Measurements from ENCODE around the gene FMN1.

Gene FMN1

GRCh38 chr15:33068511-33068990 lies 126.0 kb downstream of the FMN1 start:
- no peak overlapping the region for H3K4me3 ChIP-seq
- peak; percentile 16 for DNase-seq (ENCODE audit: low read depth, low spot score)
- no peak for TF ChIP-seq EZH2 (IDR thresholded peaks at IDR 0.05)
- TF ChIP-seq FOXP2 (optimal IDR thresholded peaks at IDR 0.05; ENCODE audit: control extremely low read depth, extremely low read length, insufficient read depth) = no peak
- TF ChIP-seq POLR2AphosphoS5 (IDR thresholded peaks at IDR 0.05; ENCODE audit: borderline replicate concordance, low read depth, low read length) = peak; percentile 32; the same call in 1 of the 2 replicates
- H3K9ac ChIP-seq (ENCODE audit: insufficient read length) = no peak overlapping the region
- H3K27ac ChIP-seq = no peak overlapping the region
- no peaks in the 10 kb centered on the region for H3K9me3 ChIP-seq (ENCODE audit: low read depth, low read length)
- H3K36me3 ChIP-seq (ENCODE audit: insufficient read depth, low read length) = no peaks in the 10 kb centered on the region

DNA sequence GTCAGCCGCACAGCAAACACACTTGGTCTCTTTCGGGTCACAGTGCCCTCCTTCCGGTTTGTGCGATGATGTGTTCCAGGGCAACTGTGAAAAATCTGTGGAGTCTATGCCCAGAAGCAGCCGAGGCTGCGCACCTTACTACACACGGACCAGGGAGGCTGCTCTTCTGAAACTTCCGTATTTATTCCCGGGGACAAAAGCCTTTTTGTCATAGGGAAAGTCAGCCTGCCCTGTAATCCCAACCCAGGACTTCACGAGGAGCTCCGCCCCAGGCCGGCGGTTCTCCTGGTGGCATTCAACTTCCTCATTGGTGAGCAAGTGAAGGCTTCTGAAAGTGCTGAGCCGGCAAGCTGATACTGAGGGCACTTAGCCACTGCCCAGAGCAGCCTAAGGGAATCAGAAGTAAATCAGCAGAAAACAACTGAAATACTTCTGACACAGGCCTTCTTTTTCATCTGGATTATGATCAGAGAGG lies 126.5 kb downstream of the FMN1 start:
- no peak for TF ChIP-seq FOXP2 (optimal IDR thresholded peaks at IDR 0.05; ENCODE audit: control extremely low read depth, extremely low read length, insufficient read depth)
- TF ChIP-seq EZH2 (IDR thresholded peaks at IDR 0.05) = no peak
- TF ChIP-seq POLR2AphosphoS5 (IDR thresholded peaks at IDR 0.05; ENCODE audit: borderline replicate concordance, low read depth, low read length) = no peak
- Histone ChIP-seq H3K4me3 (no peak overlapping the region), H3K27ac (no peak overlapping the region), H3K36me3 (ENCODE audit: insufficient read depth, low read length) (no peaks in the 10 kb centered on the region), H3K9me3 (ENCODE audit: low read depth, low read length) (no peaks in the 10 kb centered on the region), H3K9ac (ENCODE audit: insufficient read length) (no peak overlapping the region)
- DNase-seq (ENCODE audit: low read depth, low spot score) = no peak

DNA sequence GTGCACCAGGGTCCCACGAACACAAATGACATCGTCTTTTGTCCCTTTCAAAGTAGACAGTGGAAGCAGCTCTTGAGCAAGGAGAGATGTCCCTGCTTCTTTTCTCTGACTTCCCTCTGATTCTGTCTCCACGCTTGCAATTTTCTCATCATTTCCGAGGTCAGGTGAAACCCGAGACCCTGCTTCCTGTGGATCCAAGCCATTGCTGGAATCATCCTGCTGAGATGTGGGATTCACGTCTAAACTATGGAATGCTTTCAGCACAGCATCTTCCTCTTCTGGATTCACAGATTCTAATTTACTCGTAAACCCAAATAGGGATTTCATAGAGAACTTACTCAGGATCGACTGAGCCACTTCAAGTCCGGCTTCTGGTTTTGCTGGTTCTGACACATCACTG lies 127.1 kb downstream of the FMN1 start:
- H3K27ac ChIP-seq = no peak overlapping the region
- TF ChIP-seq EZH2 (IDR thresholded peaks at IDR 0.05) (no peak), POLR2AphosphoS5 (IDR thresholded peaks at IDR 0.05; ENCODE audit: borderline replicate concordance, low read depth, low read length) (no peak), FOXP2 (optimal IDR thresholded peaks at IDR 0.05; ENCODE audit: control extremely low read depth, extremely low read length, insufficient read depth) (no peak)
- H3K36me3 ChIP-seq (ENCODE audit: insufficient read depth, low read length) = no peaks in the 10 kb centered on the region
- no peak overlapping the region for H3K4me3 ChIP-seq
- no peak overlapping the region for H3K9ac ChIP-seq (ENCODE audit: insufficient read length)
- no peaks in the 10 kb centered on the region for H3K9me3 ChIP-seq (ENCODE audit: low read depth, low read length)
- DNase-seq (ENCODE audit: low read depth, low spot score) = no peak

GRCh38 chr15:33066584-33066983 lies 127.9 kb downstream of the FMN1 start:
- DNase-seq (ENCODE audit: low read depth, low spot score) = no peak
- Histone ChIP-seq H3K9ac (ENCODE audit: insufficient read length) (no peak overlapping the region), H3K36me3 (ENCODE audit: insufficient read depth, low read length) (no peaks in the 10 kb centered on the region), H3K9me3 (ENCODE audit: low read depth, low read length) (no peaks in the 10 kb centered on the region), H3K27ac (no peak overlapping the region), H3K4me3 (no peak overlapping the region)
- TF ChIP-seq EZH2 (IDR thresholded peaks at IDR 0.05) (no peak), FOXP2 (optimal IDR thresholded peaks at IDR 0.05; ENCODE audit: control extremely low read depth, extremely low read length, insufficient read depth) (no peak), POLR2AphosphoS5 (IDR thresholded peaks at IDR 0.05; ENCODE audit: borderline replicate concordance, low read depth, low read length) (no peak)

DNA sequence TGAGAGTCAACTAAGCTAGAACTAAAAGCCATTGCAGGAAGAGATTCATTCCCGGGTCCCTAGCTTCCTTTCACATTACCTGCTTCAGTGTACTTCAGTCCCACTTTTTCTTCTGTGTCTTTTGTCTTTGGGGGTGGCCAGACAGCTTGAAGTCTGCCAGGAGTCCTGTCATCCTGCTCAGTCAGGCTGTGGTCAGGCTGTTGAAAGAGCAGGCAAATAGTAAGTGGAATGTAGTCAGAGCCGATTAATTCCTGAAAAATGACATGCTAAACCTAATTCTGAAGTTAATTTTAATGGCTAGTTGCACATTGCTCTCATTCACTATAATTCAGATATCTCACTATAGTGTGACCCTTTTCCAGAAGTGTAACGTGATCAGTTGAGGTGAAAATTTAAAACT lies 129.6 kb downstream of the FMN1 start:
- H3K36me3 ChIP-seq (ENCODE audit: insufficient read depth, low read length) = no peaks in the 10 kb centered on the region
- no peak for DNase-seq (ENCODE audit: low read depth, low spot score)
- TF ChIP-seq EZH2 (IDR thresholded peaks at IDR 0.05) = no peak
- no peak for TF ChIP-seq POLR2AphosphoS5 (IDR thresholded peaks at IDR 0.05; ENCODE audit: borderline replicate concordance, low read depth, low read length)
- TF ChIP-seq FOXP2 (optimal IDR thresholded peaks at IDR 0.05; ENCODE audit: control extremely low read depth, extremely low read length, insufficient read depth) = no peak
- H3K9me3 ChIP-seq (ENCODE audit: low read depth, low read length) = no peaks in the 10 kb centered on the region
- no peak overlapping the region for H3K27ac ChIP-seq
- no peak overlapping the region for H3K9ac ChIP-seq (ENCODE audit: insufficient read length)
- H3K4me3 ChIP-seq = no peak overlapping the region

DNA sequence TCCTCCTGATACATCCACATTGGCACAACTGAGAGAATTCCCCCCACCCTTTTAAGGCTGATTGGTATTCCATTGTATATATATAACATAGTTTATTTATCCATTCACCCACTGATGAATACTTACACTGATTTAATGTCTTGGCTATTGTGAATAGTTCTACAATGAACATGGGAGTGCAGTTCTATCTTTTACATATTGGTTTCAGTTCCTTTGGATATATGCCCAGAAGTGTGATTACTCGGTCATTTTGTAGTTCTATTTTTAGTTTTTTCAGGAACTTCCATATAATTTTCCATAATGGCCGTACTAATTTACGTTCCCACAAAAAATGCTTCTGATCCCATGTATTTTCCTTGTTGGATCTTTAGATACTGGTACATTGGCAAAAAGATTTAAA lies 135.3 kb downstream of the FMN1 start:
- TF ChIP-seq POLR2AphosphoS5 (IDR thresholded peaks at IDR 0.05; ENCODE audit: borderline replicate concordance, low read depth, low read length) (no peak), FOXP2 (optimal IDR thresholded peaks at IDR 0.05; ENCODE audit: control extremely low read depth, extremely low read length, insufficient read depth) (no peak), EZH2 (IDR thresholded peaks at IDR 0.05) (no peak)
- no peak overlapping the region for H3K4me3 ChIP-seq
- no peak overlapping the region for H3K9ac ChIP-seq (ENCODE audit: insufficient read length)
- no peak for DNase-seq (ENCODE audit: low read depth, low spot score)
- H3K36me3 ChIP-seq (ENCODE audit: insufficient read depth, low read length) = no peaks in the 10 kb centered on the region
- H3K27ac ChIP-seq = no peak overlapping the region
- H3K9me3 ChIP-seq (ENCODE audit: low read depth, low read length) = no peaks in the 10 kb centered on the region

DNA sequence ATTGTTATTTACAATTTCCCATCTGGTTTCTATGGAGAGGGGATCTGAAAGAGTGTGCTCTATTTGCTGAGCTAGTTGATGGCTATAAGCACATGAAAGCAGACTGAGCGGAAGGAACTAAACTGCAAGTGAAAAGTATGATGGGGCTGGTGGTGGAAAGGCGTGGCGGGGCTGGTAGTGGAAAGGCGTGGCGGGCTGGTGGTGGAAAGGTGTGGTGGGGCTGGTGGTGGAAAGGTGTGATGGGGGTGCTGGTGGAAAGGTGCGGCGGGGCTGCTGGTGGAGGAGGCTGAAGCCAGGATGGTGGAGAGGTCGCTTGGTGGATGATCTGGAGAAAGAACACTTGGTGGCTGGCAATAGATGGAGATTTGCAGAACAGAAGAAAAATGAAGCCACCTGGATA lies 136.7 kb downstream of the FMN1 start:
- no peak overlapping the region for H3K4me3 ChIP-seq
- TF ChIP-seq FOXP2 (optimal IDR thresholded peaks at IDR 0.05; ENCODE audit: control extremely low read depth, extremely low read length, insufficient read depth) (no peak), EZH2 (IDR thresholded peaks at IDR 0.05) (no peak), POLR2AphosphoS5 (IDR thresholded peaks at IDR 0.05; ENCODE audit: borderline replicate concordance, low read depth, low read length) (no peak)
- no peak overlapping the region for H3K27ac ChIP-seq
- H3K36me3 ChIP-seq (ENCODE audit: insufficient read depth, low read length) = no peaks in the 10 kb centered on the region
- H3K9me3 ChIP-seq (ENCODE audit: low read depth, low read length) = no peaks in the 10 kb centered on the region
- no peak overlapping the region for H3K9ac ChIP-seq (ENCODE audit: insufficient read length)
- no peak for DNase-seq (ENCODE audit: low read depth, low spot score)

DNA sequence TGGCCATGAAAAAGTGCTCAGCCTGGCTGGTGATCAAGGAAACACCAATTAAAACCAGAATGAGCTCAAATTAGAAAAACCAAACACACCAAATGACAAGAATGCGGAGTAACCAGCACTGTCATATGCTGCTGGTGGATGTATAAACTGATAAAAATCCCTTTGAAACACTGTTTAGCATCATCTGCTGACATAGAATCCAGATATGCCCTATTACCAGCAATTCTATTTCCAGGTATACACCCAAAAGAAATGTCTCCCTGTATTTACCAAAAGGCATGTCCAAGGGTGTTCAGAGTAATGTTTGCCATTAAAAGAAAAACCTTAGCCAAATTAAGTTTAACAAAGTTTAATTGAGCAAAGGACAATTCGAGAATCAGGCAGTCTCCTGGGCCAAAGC lies 138.6 kb downstream of the FMN1 start:
- Histone ChIP-seq H3K9me3 (ENCODE audit: low read depth, low read length) (no peaks in the 10 kb centered on the region), H3K27ac (no peak overlapping the region), H3K36me3 (ENCODE audit: insufficient read depth, low read length) (no peaks in the 10 kb centered on the region), H3K9ac (ENCODE audit: insufficient read length) (no peak overlapping the region), H3K4me3 (no peak overlapping the region)
- no peak for DNase-seq (ENCODE audit: low read depth, low spot score)
- TF ChIP-seq EZH2 (IDR thresholded peaks at IDR 0.05) (no peak), FOXP2 (optimal IDR thresholded peaks at IDR 0.05; ENCODE audit: control extremely low read depth, extremely low read length, insufficient read depth) (no peak), POLR2AphosphoS5 (IDR thresholded peaks at IDR 0.05; ENCODE audit: borderline replicate concordance, low read depth, low read length) (no peak)

DNA sequence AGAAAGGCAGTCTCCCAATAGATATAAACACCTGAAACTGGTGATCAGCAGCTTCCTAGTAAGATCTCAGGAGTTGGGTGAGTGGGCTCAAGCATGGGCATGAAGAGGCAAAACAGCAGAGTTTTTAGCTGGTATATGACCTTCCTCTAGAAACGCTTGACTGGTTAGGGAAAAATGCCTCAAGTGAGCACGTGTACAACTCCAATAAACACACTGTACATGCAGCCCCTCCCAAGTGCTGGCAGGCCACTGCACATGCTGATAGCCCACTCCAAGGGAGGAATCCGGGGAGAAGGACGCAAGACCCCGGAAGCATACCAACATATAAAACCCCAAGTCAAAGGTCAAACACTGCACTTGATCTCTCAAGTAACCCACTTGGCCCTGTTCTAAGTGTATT lies 143.0 kb downstream of the FMN1 start:
- Histone ChIP-seq H3K4me3 (no peak overlapping the region), H3K9me3 (ENCODE audit: low read depth, low read length) (no peaks in the 10 kb centered on the region), H3K27ac (no peak overlapping the region), H3K9ac (ENCODE audit: insufficient read length) (no peak overlapping the region), H3K36me3 (ENCODE audit: insufficient read depth, low read length) (no peaks in the 10 kb centered on the region)
- DNase-seq (ENCODE audit: low read depth, low spot score) = no peak
- TF ChIP-seq POLR2AphosphoS5 (IDR thresholded peaks at IDR 0.05; ENCODE audit: borderline replicate concordance, low read depth, low read length) = no peak
- no peak for TF ChIP-seq EZH2 (IDR thresholded peaks at IDR 0.05)

Measured in SK-N-MC (cell line).